GM12872 (cell line): ENCODE measurements around the gene ATP8A2.

Experiments
- TF ChIP-seq, protein P1 (sequence below): IDR thresholded peaks from 3 replicates; pipeline ENCODE4 v1.5.1; 2011; ENCODE audit warnings: low read depth, mild to moderate bottlenecking, low read length, moderate library complexity; ENCODE audit not compliant: insufficient read depth

Gene ATP8A2

DNA sequence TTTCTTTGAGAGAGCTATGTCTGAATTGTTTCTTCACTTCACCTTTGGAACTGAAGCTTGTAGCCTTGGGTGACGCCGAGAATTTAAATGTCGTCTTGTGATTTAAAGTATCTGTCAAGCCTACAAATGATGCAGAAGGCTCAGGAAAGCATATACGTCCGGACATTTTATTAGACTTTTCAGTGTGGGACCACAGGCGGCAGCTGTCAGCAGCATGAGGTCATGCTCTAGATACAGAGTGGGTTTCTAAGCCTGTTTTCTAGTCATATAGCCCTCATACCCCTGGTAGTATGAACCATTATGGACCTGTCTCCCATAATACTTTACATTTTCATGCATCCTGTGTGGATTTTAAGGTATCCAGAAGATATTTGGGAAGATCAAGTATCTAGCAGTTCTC is 212.3 kb downstream of the ATP8A2 start:
- TF ChIP-seq, protein P1, sequence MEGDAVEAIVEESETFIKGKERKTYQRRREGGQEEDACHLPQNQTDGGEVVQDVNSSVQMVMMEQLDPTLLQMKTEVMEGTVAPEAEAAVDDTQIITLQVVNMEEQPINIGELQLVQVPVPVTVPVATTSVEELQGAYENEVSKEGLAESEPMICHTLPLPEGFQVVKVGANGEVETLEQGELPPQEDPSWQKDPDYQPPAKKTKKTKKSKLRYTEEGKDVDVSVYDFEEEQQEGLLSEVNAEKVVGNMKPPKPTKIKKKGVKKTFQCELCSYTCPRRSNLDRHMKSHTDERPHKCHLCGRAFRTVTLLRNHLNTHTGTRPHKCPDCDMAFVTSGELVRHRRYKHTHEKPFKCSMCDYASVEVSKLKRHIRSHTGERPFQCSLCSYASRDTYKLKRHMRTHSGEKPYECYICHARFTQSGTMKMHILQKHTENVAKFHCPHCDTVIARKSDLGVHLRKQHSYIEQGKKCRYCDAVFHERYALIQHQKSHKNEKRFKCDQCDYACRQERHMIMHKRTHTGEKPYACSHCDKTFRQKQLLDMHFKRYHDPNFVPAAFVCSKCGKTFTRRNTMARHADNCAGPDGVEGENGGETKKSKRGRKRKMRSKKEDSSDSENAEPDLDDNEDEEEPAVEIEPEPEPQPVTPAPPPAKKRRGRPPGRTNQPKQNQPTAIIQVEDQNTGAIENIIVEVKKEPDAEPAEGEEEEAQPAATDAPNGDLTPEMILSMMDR, result no peak

DNA sequence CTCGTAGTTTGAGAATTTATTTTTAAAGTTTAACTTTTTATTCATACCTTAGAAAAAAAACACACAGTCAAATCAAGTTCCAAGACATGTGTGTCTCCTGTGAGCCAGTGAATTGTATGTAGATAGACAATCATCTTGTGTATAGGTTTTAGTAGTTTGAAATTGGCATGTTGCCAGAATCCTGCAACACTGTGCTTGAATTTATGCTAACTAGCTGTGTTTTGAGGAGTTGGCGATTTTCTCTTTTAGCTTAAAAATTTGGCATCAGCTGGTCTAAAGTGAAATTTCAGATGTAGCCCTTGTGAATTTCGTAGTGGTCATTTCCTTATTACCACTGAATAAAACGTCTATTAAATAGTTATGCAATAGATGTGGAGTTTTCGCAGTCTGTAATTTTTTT is 213.2 kb downstream of the ATP8A2 start:
- TF ChIP-seq, protein P1, result no peak

DNA sequence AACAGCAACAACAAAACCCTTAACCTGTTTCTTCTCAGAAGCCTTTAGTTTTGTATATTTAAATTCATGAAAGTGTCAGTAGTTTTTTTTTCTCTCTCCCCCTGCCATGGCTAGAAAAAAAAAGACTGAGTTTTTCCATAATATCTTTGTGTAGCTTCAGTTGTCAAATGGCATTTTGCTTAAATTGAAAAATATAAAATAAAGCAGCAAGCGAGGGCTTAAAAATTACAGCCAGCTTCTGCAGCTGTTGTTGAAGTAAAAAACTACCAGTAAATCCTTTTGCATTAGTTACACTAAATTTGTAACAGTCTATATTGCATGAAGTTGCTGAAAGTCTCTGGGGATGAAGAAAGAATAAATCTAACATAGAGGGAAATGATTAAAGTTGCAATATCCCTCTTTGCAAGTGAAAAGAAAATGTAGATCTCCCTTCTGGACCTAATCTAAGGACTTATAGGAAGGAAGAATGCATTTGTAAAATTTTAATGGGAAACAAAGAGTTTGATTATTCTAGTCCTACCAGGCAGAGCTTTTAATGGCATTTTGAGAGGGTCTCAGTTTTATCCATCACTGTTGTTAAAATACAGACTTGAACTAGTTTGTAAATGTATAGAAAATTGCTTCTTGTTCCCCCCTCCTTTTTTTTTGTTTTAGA is 215.7 kb downstream of the ATP8A2 start:
- TF ChIP-seq, protein P1, result no peak

DNA sequence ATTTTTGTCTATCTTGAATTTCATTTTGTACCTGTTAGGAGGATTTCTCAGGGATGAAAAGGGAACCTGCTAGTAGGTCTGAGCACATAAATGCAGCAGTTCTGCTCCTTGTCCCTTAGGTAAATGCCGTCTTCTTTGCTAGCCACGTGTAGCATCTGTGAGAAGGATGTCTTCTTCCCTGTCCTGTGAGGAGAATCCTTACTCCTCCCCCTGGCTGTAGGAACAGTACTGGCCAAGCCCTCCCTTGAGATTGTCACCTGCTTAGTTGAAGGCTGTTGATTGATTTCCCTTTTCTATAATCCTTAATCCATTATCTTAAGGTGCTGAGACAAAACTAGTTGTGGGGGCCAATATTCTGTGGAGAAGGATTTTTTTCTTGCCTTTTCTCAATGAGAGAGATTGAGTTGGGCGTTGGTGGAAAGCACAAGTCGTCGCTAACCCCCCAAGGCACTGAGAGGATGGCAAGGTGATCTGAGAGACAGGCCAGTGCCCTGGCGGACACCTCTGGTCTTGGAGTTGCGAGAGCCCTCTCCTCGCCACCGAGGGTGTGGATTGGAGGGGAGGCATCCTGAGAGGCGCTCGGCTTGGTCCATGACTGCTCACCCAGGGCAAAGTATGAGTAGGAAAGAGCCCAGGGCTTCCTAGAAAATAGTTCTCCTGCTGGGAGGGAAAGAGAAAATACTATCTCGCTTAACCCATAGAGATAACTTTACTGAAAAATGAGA is 216.7 kb downstream of the ATP8A2 start:
- TF ChIP-seq, protein P1, result no peak

DNA sequence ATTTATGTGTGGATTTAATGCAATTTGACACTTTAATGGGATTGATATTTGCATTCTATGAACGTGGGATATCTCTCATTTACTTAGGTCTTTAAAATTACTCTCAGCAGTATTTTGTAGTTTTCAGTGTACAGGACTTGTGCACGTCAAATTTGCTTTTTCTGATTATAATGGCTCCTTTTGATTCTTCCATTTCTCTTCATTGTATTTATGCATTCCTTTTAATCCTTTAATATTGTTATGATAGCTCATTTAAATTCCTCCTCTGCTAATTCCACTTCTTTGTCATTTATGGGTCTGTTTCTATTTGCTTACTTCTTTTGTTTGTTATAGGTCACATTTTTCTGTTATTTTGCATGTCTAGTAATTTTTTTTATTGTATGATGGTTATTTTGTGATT is 226.6 kb downstream of the ATP8A2 start:
- TF ChIP-seq, protein P1, result no peak

DNA sequence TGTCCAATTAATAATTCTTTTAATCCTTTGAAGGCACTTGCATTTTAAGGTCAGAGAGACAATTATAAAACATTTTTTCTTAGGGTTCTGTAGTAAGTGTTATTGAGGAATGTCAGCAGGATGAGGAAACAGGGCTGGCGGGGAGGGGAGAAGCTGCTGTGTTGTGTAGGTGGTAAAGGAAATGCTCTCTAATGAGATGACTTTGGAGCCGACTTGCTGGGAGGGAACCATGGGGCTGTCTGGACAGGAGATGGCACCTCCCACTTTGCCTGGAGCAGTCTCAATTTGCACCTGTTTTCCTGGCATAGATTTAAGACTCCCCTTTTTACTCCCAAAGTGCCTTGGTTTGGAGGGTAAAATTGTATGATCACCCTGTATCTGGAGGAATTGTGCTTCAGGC is 230.4 kb downstream of the ATP8A2 start:
- TF ChIP-seq, protein P1, result no peak

DNA sequence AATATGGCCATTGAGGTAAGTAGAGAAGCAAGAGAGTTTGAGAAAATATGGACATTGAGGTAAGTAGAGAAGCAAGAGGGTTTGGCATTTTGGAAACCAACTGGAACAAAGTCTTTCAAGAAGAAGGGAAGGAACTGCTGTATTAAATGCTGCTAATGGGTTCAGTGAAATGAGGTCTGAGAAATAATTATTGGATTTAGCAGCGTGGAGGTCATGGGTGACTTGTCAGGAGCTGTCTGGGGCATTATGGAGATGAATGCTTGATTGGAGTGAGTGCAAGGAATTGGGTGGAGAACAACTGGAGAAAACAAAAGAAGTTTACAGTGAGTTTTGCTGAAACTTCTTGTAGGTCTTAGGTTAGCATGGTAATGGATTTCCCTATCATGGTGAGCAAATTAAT is 232.3 kb downstream of the ATP8A2 start:
- TF ChIP-seq, protein P1, result no peak
